Amygdala (tissue), 56 donors: ENCODE data around the gene CEP162.
"Not testable (repeated sequence)": the region's sequence is repeated elsewhere in the genome, so short reads cannot be mapped to it uniquely, and the experiment has no call there.

ENCODE experiments used
- DNase-seq, 56 donors: peaks; one replicate each; lab custom pipeline; 2025; lab: John Stamatoyannopoulos, UW

CEP162 gene

GRCh38 chr6:84227434-84228197 lies at the start of gene CEP162:
TSS of gene CEP162 (minus strand) at chr6:84227643. CDS start at chr6:84226393, 1,250 bp downstream.
- DNase-seq = peak; percentile 72 to 99 (median 92)

- no peak for DNase-seq
Measured at GRCh38 chr6:84274856-84275255, 47.4 kb upstream of the CEP162 start.

GRCh38 chr6:84273048-84273809 lies 45.8 kb upstream of the CEP162 start:
- DNase-seq = no peak

GRCh38 chr6:84272298-84272697 lies 44.9 kb upstream of the CEP162 start:
- no peak for DNase-seq

- no peak for DNase-seq
Measured at GRCh38 chr6:84271061-84271716, 43.7 kb upstream of the CEP162 start.

- no peak for DNase-seq
Measured at GRCh38 chr6:84269947-84270733, 42.7 kb upstream of the CEP162 start.

- no peak for DNase-seq
Measured at GRCh38 chr6:84268781-84269180, 41.3 kb upstream of the CEP162 start.

- no peak for DNase-seq
Measured at GRCh38 chr6:84263557-84263956, 36.1 kb upstream of the CEP162 start.

GRCh38 chr6:84260926-84261325 lies 33.5 kb upstream of the CEP162 start:
- no peak for DNase-seq

GRCh38 chr6:84260196-84260595 lies 32.8 kb upstream of the CEP162 start:
- no peak for DNase-seq

GRCh38 chr6:84258866-84259265 lies 31.4 kb upstream of the CEP162 start:
- DNase-seq = no peak

- peak in 2 of 56 donors; percentile 1 to 2 for DNase-seq
Measured at GRCh38 chr6:84258268-84258667, 30.8 kb upstream of the CEP162 start.

GRCh38 chr6:84255641-84256040 lies 28.2 kb upstream of the CEP162 start:
- DNase-seq = no peak

GRCh38 chr6:84253380-84253779 lies 25.9 kb upstream of the CEP162 start:
- DNase-seq = no peak

GRCh38 chr6:84251891-84252539 lies 24.6 kb upstream of the CEP162 start:
- DNase-seq = no peak

GRCh38 chr6:84249724-84250123 lies 22.3 kb upstream of the CEP162 start:
- no peak for DNase-seq

GRCh38 chr6:84244416-84245081 lies 17.1 kb upstream of the CEP162 start:
- not testable (repeated sequence) for DNase-seq

- no peak for DNase-seq
Measured at GRCh38 chr6:84243240-84243639, 15.8 kb upstream of the CEP162 start.

GRCh38 chr6:84242265-84242664 lies 14.8 kb upstream of the CEP162 start:
- no peak for DNase-seq

- no peak for DNase-seq
Measured at GRCh38 chr6:84228198-84228543, 728 bp upstream of the CEP162 start.
